Kidney tubule cell (primary cell): Measurements from ENCODE around the gene GSTM2.
"Not testable (repeated sequence)": the region's sequence is repeated elsewhere in the genome, so short reads cannot be mapped to it uniquely, and the experiment has no call there.

Experiments
- DNase-seq: peaks from one replicate; pipeline ENCODE4 v3.0.0-alpha.2; 2018; ENCODE audit warnings: low spot score

GSTM2 gene

GRCh38 chr1:109677459-109677858 is 9.6 kb downstream of the GSTM2 start:
- DNase-seq: no peak

- DNase-seq: not testable (repeated sequence)
These were observed 10.8 kb downstream of the GSTM2 start for GRCh38 chr1:109678637-109679036.

- DNase-seq: not testable (repeated sequence)
These were observed 16.9 kb downstream of the GSTM2 start for GRCh38 chr1:109684777-109685176.

- not testable (repeated sequence) for DNase-seq
These were observed 17.5 kb downstream of the GSTM2 start for GRCh38 chr1:109685399-109685798.

GRCh38 chr1:109685890-109686289 is 18.0 kb downstream of the GSTM2 start:
- not testable (repeated sequence) for DNase-seq

GRCh38 chr1:109687109-109687508 is 19.3 kb downstream of the GSTM2 start:
- not testable (repeated sequence) for DNase-seq

- no peak for DNase-seq
These were observed 20.0 kb downstream of the GSTM2 start, which contains the start of gene GSTM1 for GRCh38 chr1:109687641-109688499. Gene GSTM1 (plus strand): TSS chr1:109687817. CDS start chr1:109687874, 57 bp downstream.

- no peak for DNase-seq
These were observed 22.1 kb downstream of the GSTM2 start for GRCh38 chr1:109689844-109690405.

- DNase-seq: no peak
These were observed 23.9 kb downstream of the GSTM2 start for GRCh38 chr1:109691759-109692158.

GRCh38 chr1:109694400-109694799 is 26.5 kb downstream of the GSTM2 start:
- DNase-seq: not testable (repeated sequence)

GRCh38 chr1:109695138-109695537 is 27.3 kb downstream of the GSTM2 start:
- DNase-seq: not testable (repeated sequence)

GRCh38 chr1:109697066-109697465 is 29.2 kb downstream of the GSTM2 start:
- DNase-seq: no peak

- not testable (repeated sequence) for DNase-seq
These were observed 30.0 kb downstream of the GSTM2 start for GRCh38 chr1:109697861-109698260.

- DNase-seq: not testable (repeated sequence)
These were observed 35.1 kb downstream of the GSTM2 start for GRCh38 chr1:109702940-109703339.

- peak; percentile 0 for DNase-seq
These were observed 36.3 kb downstream of the GSTM2 start for GRCh38 chr1:109704173-109704572.

GRCh38 chr1:109705411-109705810 is 37.6 kb downstream of the GSTM2 start:
- DNase-seq: peak; percentile 0

GRCh38 chr1:109708949-109709348 is 41.1 kb downstream of the GSTM2 start:
- DNase-seq: peak; percentile 0

GRCh38 chr1:109709822-109710221 is 42.0 kb downstream of the GSTM2 start:
- not testable (repeated sequence) for DNase-seq

- peak; percentile 0 for DNase-seq
These were observed 43.9 kb downstream of the GSTM2 start, which contains the start of gene GSTM5 for GRCh38 chr1:109711593-109712320. Gene GSTM5 (plus strand): TSS chr1:109712251. CDS start chr1:109712313, 62 bp downstream.

- peak; percentile 0 for DNase-seq
These were observed 44.5 kb downstream of the GSTM2 start for GRCh38 chr1:109712321-109712864.

GRCh38 chr1:109713636-109714035 is 45.8 kb downstream of the GSTM2 start:
- DNase-seq: peak; percentile 0
